K562 (cell line): ENCODE data around the gene UBE2V1. TPM values are rescaled to one million over a fixed set of nuclear protein-coding genes. Genes with fewer than 3 reads are reported as not detected.

Experiments
- ETV6 ChIP-seq, 3 experiments: fragments of 150-350 bp in 1 of 3; sonication (generic) in 1 of 3; formaldehyde crosslinking in 1 of 3; IDR thresholded peaks; 2 replicates each; pipeline versions ENCODE4 v1.6.1 to v1.8.0; 2014 to 2022; ENCODE audit warnings: borderline replicate concordance in 2 of 3, low read depth in 2 of 3, antibody characterized with exemption in 1 of 3, low read length in 1 of 3, mild to moderate bottlenecking in 1 of 3, missing genetic modification reagents in 1 of 3
- KAT8 ChIP-seq: fragments of 450-650 bp; IDR thresholded peaks from 2 replicates; pipeline ENCODE4 v1.6.1; 2016; ENCODE audit warnings: low read depth, mild to moderate bottlenecking
- NCOA4 ChIP-seq: fragments of 450-650 bp; IDR thresholded peaks from 2 replicates; pipeline ENCODE4 v1.6.1; 2018; ENCODE audit warnings: mild to moderate bottlenecking; ENCODE audit not compliant: partially characterized antibody
- NELFE ChIP-seq: IDR thresholded peaks from 2 replicates; pipeline ENCODE4 v1.6.1; 2011; ENCODE audit warnings: mild to moderate bottlenecking; ENCODE audit not compliant: insufficient read depth, insufficient read length
- PCBP2 ChIP-seq: fragments of 200-400 bp; formaldehyde crosslinking; IDR thresholded peaks from 2 replicates; pipeline ENCODE4 v1.6.1; 2018; ENCODE audit warnings: low read length, low read depth, mild to moderate bottlenecking, moderate library complexity; ENCODE audit not compliant: poor library complexity, severe bottlenecking
- SRSF3 ChIP-seq: fragments of 200-400 bp; formaldehyde crosslinking; IDR thresholded peaks from 2 replicates; pipeline ENCODE4 v1.6.1; 2016; ENCODE audit warnings: mild to moderate bottlenecking, low read length, moderate library complexity; ENCODE audit not compliant: insufficient read depth
- TFE3 ChIP-seq: fragments of 450-650 bp; formaldehyde crosslinking; IDR thresholded peaks from 2 replicates; pipeline ENCODE4 v1.4.0; 2020; ENCODE audit warnings: mild to moderate bottlenecking, mixed read lengths
- ZNF318 ChIP-seq, 2 experiments: fragments of 450-650 bp; IDR thresholded peaks; 2 replicates each; pipeline ENCODE4 v1.6.1; 2016; ENCODE audit warnings: mild to moderate bottlenecking in 2 of 2, borderline replicate concordance in 1 of 2, low read depth in 1 of 2, moderate library complexity in 1 of 2
- ZNF561 ChIP-seq: fragments of 450-650 bp; formaldehyde crosslinking; conservative IDR thresholded peaks from 2 replicates; pipeline ENCODE4 v1.4.0; 2020; ENCODE audit warnings: mild to moderate bottlenecking, moderate library complexity
- ZNF695 ChIP-seq: fragments of 450-650 bp; formaldehyde crosslinking; IDR thresholded peaks from 2 replicates; pipeline ENCODE4 v1.4.0; 2020; ENCODE audit warnings: mild to moderate bottlenecking, moderate library complexity
- ZNF79 ChIP-seq: fragments of 250-450 bp; sonication (Bioruptor Pico); IDR thresholded peaks from 2 replicates; pipeline ENCODE4 v1.4.0; 2020; ENCODE audit warnings: low read depth, mild to moderate bottlenecking, moderate library complexity
- polyA plus RNA-seq, 8 experiments: library from polyadenylated mRNA; depleted of rRNA in 4 of 8; stranded (reverse) in 5 of 8; unstranded in 3 of 8; fragments of >200 nt; fragmentation: Nextera tagmentation in 2 of 8; fragmentation: Illumina TruSeq in 1 of 8; extraction: Ambion mirVana in 2 of 8; extraction: Trizol in 1 of 8; gene quantifications; 2 replicates each; pipeline versions ENCODE4 v1.2.1 to v1.2.3, GENCODE V29; 2011 to 2014; ENCODE audit warnings: inconsistent platforms in 1 of 8, missing spikeins in 1 of 8
- total RNA-seq, 7 experiments: library from RNA; depleted of rRNA in 6 of 7; stranded (reverse); fragments of >200 nt in 6 of 7; fragmentation: Illumina TruSeq in 2 of 7; extraction: Trizol in 2 of 7; gene quantifications; 2 replicates each; pipeline versions ENCODE4 v1.2.1 to v1.2.3, GENCODE V29; 2011 to 2021; ENCODE audit warnings: low replicate concordance in 1 of 7

The UBE2V1 gene
- total and polyA plus RNA-seq, 9 of the 15 experiments (the other 6 are each of a cell fraction or from before 2014, with no cell fraction given) = 93.0 to 357 (median 119) TPM

GRCh38 chr20:50153500-50154377 is 40.8 kb upstream of the UBE2V1 start, which contains the start of gene PEDS1 (continued):
- TF ChIP-seq ZNF318 (IDR thresholded peaks at IDR 0.05; ENCODE audit: borderline replicate concordance in 1 of 2, low read depth in 1 of 2) (no peak), ZNF561 (no peak), ZNF695 (CRISPR knock-in tag) (no peak), ZNF79 (CRISPR knock-in tag) (no peak), NELFE (no peak), PCBP2 (no peak), SRSF3 (no peak), KAT8 (no peak), ETV6 (IDR thresholded peaks at IDR 0.05; ENCODE audit: borderline replicate concordance in 1 of 2, low read depth in 2 of 2, low read length in 1 of 2) (no peak), ETV6 (CRISPR knock-in tag; IDR thresholded peaks at IDR 0.05; ENCODE audit: borderline replicate concordance) (0 out of 2 replicates have a peak, but pooled peaks have one; percentile 72), TFE3 (CRISPR knock-in tag) (no peak), NCOA4 (no peak)
